Measurements from ENCODE around the gene MEPE. TPM values are rescaled to one million over a fixed set of nuclear protein-coding genes. Genes with fewer than 3 reads are reported as not detected.

Gene MEPE
- total RNA-seq, 1 experiment from 2014 or later = not detected

GRCh38 chr4:87880106-87880505 lies 47.3 kb downstream of the MEPE start (continued):
- TF ChIP-seq, protein P1, sequence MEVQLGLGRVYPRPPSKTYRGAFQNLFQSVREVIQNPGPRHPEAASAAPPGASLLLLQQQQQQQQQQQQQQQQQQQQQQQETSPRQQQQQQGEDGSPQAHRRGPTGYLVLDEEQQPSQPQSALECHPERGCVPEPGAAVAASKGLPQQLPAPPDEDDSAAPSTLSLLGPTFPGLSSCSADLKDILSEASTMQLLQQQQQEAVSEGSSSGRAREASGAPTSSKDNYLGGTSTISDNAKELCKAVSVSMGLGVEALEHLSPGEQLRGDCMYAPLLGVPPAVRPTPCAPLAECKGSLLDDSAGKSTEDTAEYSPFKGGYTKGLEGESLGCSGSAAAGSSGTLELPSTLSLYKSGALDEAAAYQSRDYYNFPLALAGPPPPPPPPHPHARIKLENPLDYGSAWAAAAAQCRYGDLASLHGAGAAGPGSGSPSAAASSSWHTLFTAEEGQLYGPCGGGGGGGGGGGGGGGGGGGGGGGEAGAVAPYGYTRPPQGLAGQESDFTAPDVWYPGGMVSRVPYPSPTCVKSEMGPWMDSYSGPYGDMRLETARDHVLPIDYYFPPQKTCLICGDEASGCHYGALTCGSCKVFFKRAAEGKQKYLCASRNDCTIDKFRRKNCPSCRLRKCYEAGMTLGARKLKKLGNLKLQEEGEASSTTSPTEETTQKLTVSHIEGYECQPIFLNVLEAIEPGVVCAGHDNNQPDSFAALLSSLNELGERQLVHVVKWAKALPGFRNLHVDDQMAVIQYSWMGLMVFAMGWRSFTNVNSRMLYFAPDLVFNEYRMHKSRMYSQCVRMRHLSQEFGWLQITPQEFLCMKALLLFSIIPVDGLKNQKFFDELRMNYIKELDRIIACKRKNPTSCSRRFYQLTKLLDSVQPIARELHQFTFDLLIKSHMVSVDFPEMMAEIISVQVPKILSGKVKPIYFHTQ (CRISPR knock-in tag; IDR thresholded peaks at IDR 0.05) = no peak
- no peak for TF ChIP-seq ZNF396 (CRISPR knock-in tag; IDR thresholded peaks at IDR 0.05; ENCODE audit: borderline replicate concordance)

GRCh38 chr4:87881115-87881514 lies 48.3 kb downstream of the MEPE start:
- Mint-ChIP-seq H3K4me3 (no peak overlapping the region), H3K27ac (no peak overlapping the region), H3K9me3 (peaks cover 4% of the 10 kb centered on the region), H3K27me3 (ENCODE audit: low read depth) (no peaks in the 10 kb centered on the region; the same call in 1 of the 2 replicates), H3K36me3 (no peaks in the 10 kb centered on the region), H3K4me1 (no peaks in the 10 kb centered on the region)
- CTCF ChIA-PET = no interaction called here
- ATAC-seq = no peak
- POLR2A ChIA-PET = interaction anchor here (0.6 kb wide), 1 partner anchor 729 kb away, joined by 3 read pairs; no protein-coding TSS in a partner anchor
- no peak for DNase-seq (ENCODE audit: low spot score)
- no peak for TF ChIP-seq CREB1 (CRISPR knock-in tag; IDR thresholded peaks at IDR 0.05)
- no peak for TF ChIP-seq ATF3 (CRISPR knock-in tag; conservative IDR thresholded peaks at IDR 0.05)
- no peak for TF ChIP-seq OVOL2 (CRISPR knock-in tag; IDR thresholded peaks at IDR 0.05; ENCODE audit: borderline replicate concordance)
- TF ChIP-seq, protein P2, sequence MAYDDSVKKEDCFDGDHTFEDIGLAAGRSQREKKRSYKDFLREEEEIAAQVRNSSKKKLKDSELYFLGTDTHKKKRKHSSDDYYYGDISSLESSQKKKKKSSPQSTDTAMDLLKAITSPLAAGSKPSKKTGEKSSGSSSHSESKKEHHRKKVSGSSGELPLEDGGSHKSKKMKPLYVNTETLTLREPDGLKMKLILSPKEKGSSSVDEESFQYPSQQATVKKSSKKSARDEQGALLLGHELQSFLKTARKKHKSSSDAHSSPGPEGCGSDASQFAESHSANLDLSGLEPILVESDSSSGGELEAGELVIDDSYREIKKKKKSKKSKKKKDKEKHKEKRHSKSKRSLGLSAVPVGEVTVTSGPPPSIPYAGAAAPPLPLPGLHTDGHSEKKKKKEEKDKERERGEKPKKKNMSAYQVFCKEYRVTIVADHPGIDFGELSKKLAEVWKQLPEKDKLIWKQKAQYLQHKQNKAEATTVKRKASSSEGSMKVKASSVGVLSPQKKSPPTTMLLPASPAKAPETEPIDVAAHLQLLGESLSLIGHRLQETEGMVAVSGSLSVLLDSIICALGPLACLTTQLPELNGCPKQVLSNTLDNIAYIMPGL (CRISPR knock-in tag; IDR thresholded peaks at IDR 0.05) = no peak
- no peak for TF ChIP-seq ARID4B (CRISPR knock-in tag; IDR thresholded peaks at IDR 0.05; ENCODE audit: borderline replicate concordance)
- no peak for TF ChIP-seq MYBL2 (CRISPR knock-in tag; IDR thresholded peaks at IDR 0.05)
- TF ChIP-seq AFF4 (CRISPR knock-in tag; IDR thresholded peaks at IDR 0.05; ENCODE audit: borderline replicate concordance) = no peak
- TF ChIP-seq TEAD4 (CRISPR knock-in tag; IDR thresholded peaks at IDR 0.05) = no peak
- TF ChIP-seq MAX (CRISPR knock-in tag; IDR thresholded peaks at IDR 0.05) = no peak
- no peak for TF ChIP-seq IRF1 (CRISPR knock-in tag; IDR thresholded peaks at IDR 0.05)
- no peak for TF ChIP-seq ZNF396 (CRISPR knock-in tag; IDR thresholded peaks at IDR 0.05; ENCODE audit: borderline replicate concordance)
- no peak for TF ChIP-seq ATF6 (CRISPR knock-in tag; IDR thresholded peaks at IDR 0.05)
- TF ChIP-seq, protein P3, sequence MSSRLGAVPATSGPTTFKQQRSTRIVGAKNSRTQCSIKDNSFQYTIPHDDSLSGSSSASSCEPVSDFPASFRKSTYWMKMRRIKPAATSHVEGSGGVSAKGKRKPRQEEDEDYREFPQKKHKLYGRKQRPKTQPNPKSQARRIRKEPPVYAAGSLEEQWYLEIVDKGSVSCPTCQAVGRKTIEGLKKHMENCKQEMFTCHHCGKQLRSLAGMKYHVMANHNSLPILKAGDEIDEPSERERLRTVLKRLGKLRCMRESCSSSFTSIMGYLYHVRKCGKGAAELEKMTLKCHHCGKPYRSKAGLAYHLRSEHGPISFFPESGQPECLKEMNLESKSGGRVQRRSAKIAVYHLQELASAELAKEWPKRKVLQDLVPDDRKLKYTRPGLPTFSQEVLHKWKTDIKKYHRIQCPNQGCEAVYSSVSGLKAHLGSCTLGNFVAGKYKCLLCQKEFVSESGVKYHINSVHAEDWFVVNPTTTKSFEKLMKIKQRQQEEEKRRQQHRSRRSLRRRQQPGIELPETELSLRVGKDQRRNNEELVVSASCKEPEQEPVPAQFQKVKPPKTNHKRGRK (CRISPR knock-in tag; IDR thresholded peaks at IDR 0.05; ENCODE audit: borderline replicate concordance) = no peak
- no peak for TF ChIP-seq ZBTB21 (CRISPR knock-in tag; IDR thresholded peaks at IDR 0.05; ENCODE audit: borderline replicate concordance)

All from WTC11 (cell line).